Cerebellar nuclear complex (tissue), 1 donor: ENCODE measurements around the gene AMT.

Experiments used
- DNase-seq, 2 experiments: peaks; one replicate each; lab custom pipeline; 2025; lab: John Stamatoyannopoulos, UW

AMT gene

DNA sequence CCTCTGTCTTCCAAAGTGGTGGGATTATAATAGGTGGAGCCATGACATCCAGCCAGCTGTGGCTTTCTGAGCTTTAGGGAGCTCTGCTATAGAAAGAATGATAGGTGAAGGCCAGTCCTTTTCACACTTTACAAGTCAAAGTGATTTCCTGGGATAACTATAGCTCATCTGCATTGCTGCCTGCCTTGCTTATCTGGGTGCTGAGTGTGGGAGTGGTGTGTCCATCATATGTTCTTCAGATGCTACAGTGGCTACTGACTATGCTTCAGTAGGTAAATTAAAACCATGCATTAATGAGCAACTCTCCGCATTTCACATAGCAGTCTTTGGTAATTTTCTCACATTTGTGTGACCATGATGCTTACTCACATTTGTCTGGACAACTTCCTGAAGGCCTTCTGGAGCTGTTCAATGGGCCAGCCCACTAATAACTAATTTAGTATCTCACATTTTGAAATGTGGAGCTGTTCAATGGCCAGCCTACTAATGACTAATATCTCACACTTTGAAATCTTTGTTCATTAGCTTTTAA is 33.9 kb downstream of the AMT start:
- no peak for DNase-seq

DNA sequence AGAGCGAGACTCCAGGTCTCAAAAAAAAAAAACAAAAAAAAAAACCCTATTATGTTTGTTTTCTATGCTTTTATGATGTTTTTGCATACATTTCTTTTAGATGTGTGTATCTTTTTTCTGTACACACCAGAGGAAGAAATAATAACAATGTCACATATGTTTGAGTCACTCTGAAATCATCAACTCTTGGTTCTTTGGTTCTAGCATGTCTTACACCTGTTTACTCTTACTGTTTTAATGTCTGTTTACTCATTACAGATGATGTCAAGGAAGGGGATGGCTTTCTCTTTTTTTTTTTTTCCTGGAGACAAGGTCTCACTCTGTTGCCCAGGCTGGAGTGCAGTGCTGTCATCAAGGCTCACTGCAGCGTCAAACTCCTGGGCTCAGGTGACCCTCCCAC is 34.6 kb downstream of the AMT start:
- no peak for DNase-seq

DNA sequence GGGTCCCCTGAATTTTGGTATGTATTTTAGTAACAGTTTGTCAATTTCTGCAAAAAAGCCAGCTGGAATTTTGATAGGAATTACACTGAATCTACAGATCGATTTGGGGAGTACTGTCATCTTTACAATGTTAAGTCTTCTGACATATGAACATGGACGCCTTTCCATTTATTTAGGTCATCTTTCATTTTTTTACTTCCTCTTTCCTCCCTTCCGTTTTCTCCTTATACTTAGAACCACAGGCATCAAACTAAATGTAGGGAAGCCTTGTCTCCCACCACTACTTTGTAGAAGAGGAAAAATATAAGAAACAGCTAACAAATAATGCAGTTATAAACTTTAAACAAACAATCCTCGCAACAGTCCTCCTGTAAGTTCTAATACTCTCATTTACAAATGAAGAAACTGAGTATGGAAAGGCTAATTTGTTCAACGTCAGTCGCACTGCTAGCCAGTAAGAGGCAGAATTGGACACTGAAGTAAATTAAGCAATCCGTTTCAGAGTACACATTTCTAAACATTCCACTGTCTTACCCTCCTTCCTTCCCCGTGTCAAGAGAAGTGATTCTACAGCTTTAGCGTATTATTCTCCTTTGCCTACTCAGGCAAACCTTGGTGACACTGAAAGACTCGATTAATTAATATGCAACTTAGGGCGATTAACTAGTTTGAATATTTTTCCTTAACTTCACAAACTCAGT is 36.1 kb downstream of the AMT start:
- no peak for DNase-seq

DNA sequence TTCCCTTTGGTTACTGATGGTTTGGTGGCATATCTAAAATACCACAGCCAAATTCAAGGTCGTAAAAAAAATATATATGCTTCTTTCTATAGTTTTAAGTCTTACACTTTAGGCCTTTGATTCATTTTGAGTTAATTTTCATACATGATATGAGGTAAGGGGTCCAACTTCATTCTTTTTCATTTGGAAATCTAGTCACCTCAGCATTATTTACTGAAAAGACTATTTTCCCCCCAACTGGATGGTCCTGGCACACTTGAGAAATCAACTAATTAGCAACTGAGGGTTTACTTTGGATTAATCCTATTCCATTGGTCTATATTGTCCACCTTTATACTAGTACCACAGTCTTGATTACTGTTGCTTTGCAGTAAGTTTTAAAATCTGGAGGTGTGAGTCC is 36.7 kb downstream of the AMT start:
- no peak for DNase-seq

DNA sequence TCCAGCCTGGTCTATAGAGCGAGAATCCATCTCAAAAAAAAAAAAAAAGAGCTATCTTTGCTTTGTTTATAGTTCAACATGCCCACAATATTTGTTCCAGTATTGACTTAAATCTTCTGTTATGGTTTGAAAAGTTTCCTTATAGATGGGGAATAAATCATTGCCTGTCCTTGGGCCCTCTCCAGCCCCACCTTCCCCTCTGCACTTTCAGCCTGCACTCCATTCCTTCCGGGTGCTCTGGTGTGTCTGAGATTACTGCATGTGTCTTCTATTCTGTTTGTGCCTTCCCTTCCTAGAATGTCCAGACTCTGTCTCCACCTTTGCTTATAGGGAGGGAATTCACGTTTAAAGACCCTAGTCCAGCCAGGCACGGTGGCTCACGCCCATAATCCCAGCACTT is 38.9 kb downstream of the AMT start:
- DNase-seq, result no peak

DNA sequence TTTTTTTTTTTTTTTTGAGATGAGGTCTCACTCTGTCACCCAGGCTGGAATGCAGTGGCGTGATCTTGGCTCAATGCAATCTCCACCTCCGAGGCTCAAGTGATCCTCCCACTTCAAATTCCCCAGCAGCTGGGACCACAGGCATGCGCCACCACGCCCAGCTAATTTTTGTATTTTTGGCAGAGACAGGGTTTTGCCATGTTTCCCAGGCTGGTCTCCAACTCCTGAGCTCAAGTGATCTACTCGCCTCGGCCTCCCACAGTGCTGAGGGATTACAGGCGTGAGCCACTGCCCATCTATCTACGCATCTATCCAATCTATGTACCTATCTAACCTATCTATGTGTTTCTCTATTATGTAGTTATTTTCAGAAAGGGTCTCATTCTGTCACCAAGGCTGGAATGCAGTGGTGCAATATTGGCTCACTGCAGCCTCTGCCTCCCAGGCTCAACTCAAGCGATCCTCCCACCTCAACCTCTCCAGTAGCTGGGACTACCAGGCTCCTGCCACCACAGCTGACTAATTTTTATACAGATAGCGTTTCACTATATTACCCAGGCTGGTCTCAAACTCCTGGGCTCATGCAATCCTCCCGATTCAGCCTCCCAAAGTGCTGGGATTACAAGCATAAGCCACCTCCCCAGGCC is 43.9 kb downstream of the AMT start:
- DNase-seq, result no peak

DNA sequence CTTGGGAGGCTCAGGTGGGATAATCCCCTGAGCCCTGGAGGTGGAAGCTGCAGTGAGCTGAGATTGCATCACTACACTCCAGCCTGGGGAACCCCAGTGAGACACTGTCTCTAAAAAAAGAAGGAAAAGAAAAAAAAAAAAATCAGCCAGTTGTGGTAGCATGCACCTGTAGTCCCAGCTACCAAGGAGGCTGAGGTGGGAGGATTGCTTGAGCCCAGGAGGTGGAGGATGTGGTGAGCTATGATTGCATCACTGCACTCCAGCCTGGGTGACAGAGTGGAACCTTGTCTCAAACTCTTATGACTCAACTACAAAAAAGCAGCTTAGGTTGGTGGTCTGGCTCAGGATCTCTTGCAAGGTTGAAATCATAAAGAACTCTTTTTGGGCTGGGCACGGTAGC is 44.8 kb downstream of the AMT start:
- DNase-seq, result no peak

DNA sequence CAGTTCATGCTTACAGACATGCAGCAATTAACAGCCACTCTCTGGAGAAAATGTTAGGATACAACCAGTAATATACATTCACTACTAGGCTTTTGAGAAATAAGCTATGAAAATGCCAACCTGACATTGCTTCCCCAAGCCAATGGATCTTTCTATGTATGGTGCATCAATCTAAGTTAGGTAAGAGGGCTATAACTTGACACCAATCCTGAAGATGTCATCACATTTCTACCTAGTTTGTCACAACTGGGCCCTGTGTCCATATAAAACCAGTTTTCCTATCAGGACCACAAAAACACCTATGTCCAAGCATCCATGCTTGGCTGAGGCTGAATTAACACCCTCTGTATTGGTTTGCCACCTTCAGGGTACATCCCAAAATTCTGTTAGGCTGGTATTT is 50.3 kb downstream of the AMT start:
- no peak for DNase-seq

DNA sequence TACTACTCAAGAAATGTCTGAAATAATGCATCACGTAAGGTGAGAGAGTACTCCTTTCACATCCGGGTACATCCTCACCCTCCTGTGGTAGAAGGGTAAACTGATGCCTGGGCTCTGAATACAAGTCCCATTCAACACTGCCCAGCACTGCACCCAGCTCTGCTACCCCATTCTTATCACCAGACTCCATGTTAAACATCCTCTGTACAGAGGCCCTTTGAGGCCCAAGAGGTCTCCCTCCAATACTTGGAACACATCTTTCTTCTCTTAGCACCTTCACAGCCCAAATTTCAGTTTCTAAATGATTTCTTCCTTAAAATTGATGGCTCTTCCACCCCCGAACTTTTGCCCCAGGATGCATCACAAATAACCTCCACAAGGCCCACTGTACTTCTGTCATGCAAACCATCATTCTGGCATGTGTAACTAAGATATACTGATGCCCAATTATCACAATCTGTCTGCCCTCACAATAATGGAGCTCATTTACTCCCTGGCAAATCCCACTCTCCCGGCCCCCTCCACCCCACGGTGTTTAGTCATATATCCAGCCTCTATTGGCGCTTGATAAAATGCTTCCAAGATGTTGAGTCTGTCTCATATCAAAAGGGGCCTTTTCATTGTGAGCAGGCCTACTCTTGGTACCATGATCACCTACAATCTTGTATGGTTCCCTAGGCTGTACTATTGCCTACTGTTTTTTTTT is 51.5 kb downstream of the AMT start:
- DNase-seq, result no peak
